Panc1 (cell line): ENCODE results near the gene PKP4. TPM values are rescaled to one million over a fixed set of nuclear protein-coding genes. Genes with fewer than 3 reads are reported as not detected.

Experiments used
- ATAC-seq: fragments of 200-7000 bp; cut with Tn5 transposase; 2 replicates; pipeline ENCODE4 v1.9.1; 2020; ENCODE audit warnings: mild to moderate bottlenecking, moderate library complexity
- BruUV-seq: library from RNA; stranded (reverse); fragments of 400-500 nt; replicated peaks from 2 replicates; lab custom pipeline; 2021; lab: Mats Ljungman, UMichigan
- CTCF ChIA-PET: fragments of 300-600 bp; sonication (Branson Sonifier 250); formaldehyde crosslinking; loops from one replicate; lab custom pipeline; 2022; ENCODE audit warnings: antibody characterized with exemption; lab: Charles Lee
- POLR2A ChIA-PET: fragments of 300-600 bp; sonication (Branson Sonifier 250); formaldehyde crosslinking; loops from one replicate; lab custom pipeline; 2022; ENCODE audit warnings: antibody characterized with exemption; lab: Charles Lee
- DNase-seq: peaks from one replicate; pipeline ENCODE4 v3.0.0-alpha.2; 2010; ENCODE audit warnings: low read depth, low spot score
- H3K27ac ChIP-seq: 2 replicates; pipeline ENCODE4 v1.5.1; 2011; ENCODE audit warnings: mild to moderate bottlenecking, low read length, inconsistent platforms
- H3K27me3 ChIP-seq: fragments of 200-500 bp; sonication (Bioruptor generic); 2 replicates; pipeline ENCODE4 v1.6.0; 2014; ENCODE audit warnings: low read length, inconsistent platforms; ENCODE audit not compliant: control insufficient read depth, insufficient read depth
- H3K36me3 ChIP-seq: fragments of 200-500 bp; sonication (Bioruptor generic); 2 replicates; pipeline ENCODE4 v1.5.1; 2014; ENCODE audit warnings: inconsistent platforms, mild to moderate bottlenecking, low read length, moderate library complexity; ENCODE audit not compliant: control insufficient read depth, insufficient read depth
- H3K4me1 ChIP-seq: 2 replicates; pipeline ENCODE4 v1.5.1; 2011; ENCODE audit warnings: inconsistent platforms, mild to moderate bottlenecking, low read length, moderate library complexity; ENCODE audit not compliant: control insufficient read depth, insufficient read depth
- H3K4me3 ChIP-seq, 2 experiments: 2 replicates each; pipeline ENCODE4 v1.5.1; 2011 to 2012; ENCODE audit warnings: low read depth in 2 of 2, low read length in 2 of 2, mild to moderate bottlenecking in 2 of 2, inconsistent platforms in 1 of 2, moderate library complexity in 1 of 2
- H3K9me3 ChIP-seq: fragments of 200-500 bp; sonication (Bioruptor generic); 2 replicates; pipeline ENCODE4 v1.5.1; 2014; ENCODE audit warnings: low read depth, mild to moderate bottlenecking, inconsistent platforms, low read length, moderate library complexity; ENCODE audit not compliant: control insufficient read depth, insufficient read depth
- POLR2AphosphoS5 ChIP-seq: IDR thresholded peaks from 2 replicates; pipeline ENCODE4 v1.6.1; 2012; ENCODE audit warnings: mild to moderate bottlenecking, low read depth, low read length, moderate library complexity
- SIN3A ChIP-seq: IDR thresholded peaks from 2 replicates; pipeline ENCODE4 v1.6.1; 2012; ENCODE audit warnings: low read depth, mild to moderate bottlenecking, low read length, moderate library complexity, borderline replicate concordance; ENCODE audit not compliant: insufficient read depth
- TCF7L2 ChIP-seq: IDR thresholded peaks from 2 replicates; pipeline ENCODE4 v1.6.1; 2011; ENCODE audit warnings: mild to moderate bottlenecking, low read depth, low read length, inconsistent platforms
- in situ Hi-C: cut with HindIII; loops from 2 replicates; pipeline ENCODE4 v1.10.0; 2016; ENCODE audit warnings: low sequenced_read_pairs, low pct_unique_long_range_greater_than_20kb
- intact Hi-C: fragments of 100-400 bp; cut with micrococcal nuclease; formaldehyde crosslinking; loops from one replicate; pipeline ENCODE4 v1.10.0; 2022; ENCODE audit not compliant: unreplicated experiment
- total RNA-seq: library from RNA; stranded (reverse); gene quantifications from one replicate; pipeline ENCODE4 v1.2.1, GENCODE V29; 2021; ENCODE audit not compliant: unreplicated experiment
- TF ChIP-seq, protein P1 (sequence below): fragments of 450-650 bp; IDR thresholded peaks from 2 replicates; pipeline ENCODE4 v1.5.1; 2017; ENCODE audit warnings: mild to moderate bottlenecking
- TF ChIP-seq, protein P2 (sequence below), 2 experiments: IDR thresholded peaks; 2 replicates each; pipeline ENCODE4 v1.6.1; 2011 to 2012; ENCODE audit warnings: low read depth in 2 of 2, control low read depth in 1 of 2, low read length in 1 of 2, mild to moderate bottlenecking in 1 of 2, moderate library complexity in 1 of 2; ENCODE audit not compliant: insufficient read depth in 1 of 2

PKP4 gene
- total RNA-seq, 1 experiment from 2014 or later, result 81.7 TPM

DNA sequence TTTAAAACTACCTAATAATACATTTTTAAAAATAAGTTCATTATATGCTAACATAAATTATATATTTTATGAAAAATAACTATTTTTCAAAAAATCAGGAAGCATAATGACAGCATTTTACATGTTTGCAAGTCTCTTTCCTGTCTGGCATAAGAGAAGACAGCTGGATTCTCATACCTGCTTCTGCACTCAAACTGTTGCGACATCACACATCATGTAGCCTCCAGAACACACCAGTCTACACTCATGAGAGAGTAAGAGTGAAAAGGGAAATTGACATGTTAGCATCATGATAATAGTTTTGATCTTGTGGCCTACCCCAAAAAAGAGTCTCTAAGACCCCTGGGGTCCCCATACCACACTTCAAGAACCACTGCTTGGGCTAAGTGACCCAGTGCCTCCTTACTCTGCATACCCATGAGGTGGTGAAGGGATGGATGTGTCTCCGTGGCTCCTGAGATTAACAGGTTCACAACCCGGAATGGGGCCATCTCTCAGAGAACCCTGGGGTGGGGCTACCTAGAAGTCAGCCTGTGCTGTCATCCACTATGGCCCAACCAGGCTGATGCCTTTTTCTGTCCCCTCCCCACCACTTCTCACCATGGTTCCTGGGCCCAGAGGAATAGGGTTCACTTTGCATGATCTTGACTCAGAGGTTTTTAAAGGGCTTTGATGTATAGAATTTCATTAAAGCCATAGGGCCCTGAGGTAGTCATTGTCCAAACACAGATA lies 235.8 kb downstream of the PKP4 start:
- DNase-seq, result no peak
- CTCF ChIA-PET, result no interaction called here
- no peaks in the 10 kb centered on the region; the same call in 1 of the 2 replicates for H3K27me3 ChIP-seq
- H3K4me1 ChIP-seq, result no peaks in the 10 kb centered on the region
- in situ Hi-C loops, result no loop called here
- no peaks in the 10 kb centered on the region; the same call in 1 of the 2 replicates for H3K9me3 ChIP-seq
- H3K4me3 ChIP-seq, result no peak overlapping the region
- TF ChIP-seq SIN3A (no peak), POLR2AphosphoS5 (no peak), TCF7L2 (no peak)
- no peak overlapping the region for H3K27ac ChIP-seq
- POLR2A ChIA-PET, result no interaction called here
- intact Hi-C loops, result no loop called here
- H3K36me3 ChIP-seq, result no peaks in the 10 kb centered on the region
- no peak for ATAC-seq
- BruUV-seq, result no TSS peak

DNA sequence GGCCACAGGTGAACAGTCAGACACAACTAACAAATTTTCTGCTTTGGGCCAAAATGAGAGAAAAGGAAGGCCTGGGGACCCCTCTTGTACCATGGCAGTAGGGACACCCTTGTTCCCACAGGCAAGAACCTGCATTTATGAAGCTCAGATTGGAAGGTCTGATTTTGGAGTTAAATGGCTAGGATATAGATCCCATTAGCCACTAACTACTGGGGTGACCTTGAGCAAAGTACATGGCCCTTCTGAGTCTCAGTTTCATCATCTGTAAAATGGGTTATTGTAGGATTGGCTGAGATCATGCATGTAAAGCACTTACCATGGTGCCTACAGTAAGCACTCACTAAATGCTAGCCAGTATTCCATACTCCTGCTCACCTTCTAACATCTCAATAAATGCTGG lies 236.7 kb downstream of the PKP4 start:
- Histone ChIP-seq H3K4me3 (no peak overlapping the region), H3K27ac (no peak overlapping the region), H3K36me3 (no peaks in the 10 kb centered on the region), H3K4me1 (no peaks in the 10 kb centered on the region), H3K9me3 (no peaks in the 10 kb centered on the region; the same call in 1 of the 2 replicates), H3K27me3 (no peaks in the 10 kb centered on the region; the same call in 1 of the 2 replicates)
- POLR2A ChIA-PET, result no interaction called here
- ATAC-seq, result no peak
- no TSS peak for BruUV-seq
- in situ Hi-C loops, result no loop called here
- TF ChIP-seq, protein P1, sequence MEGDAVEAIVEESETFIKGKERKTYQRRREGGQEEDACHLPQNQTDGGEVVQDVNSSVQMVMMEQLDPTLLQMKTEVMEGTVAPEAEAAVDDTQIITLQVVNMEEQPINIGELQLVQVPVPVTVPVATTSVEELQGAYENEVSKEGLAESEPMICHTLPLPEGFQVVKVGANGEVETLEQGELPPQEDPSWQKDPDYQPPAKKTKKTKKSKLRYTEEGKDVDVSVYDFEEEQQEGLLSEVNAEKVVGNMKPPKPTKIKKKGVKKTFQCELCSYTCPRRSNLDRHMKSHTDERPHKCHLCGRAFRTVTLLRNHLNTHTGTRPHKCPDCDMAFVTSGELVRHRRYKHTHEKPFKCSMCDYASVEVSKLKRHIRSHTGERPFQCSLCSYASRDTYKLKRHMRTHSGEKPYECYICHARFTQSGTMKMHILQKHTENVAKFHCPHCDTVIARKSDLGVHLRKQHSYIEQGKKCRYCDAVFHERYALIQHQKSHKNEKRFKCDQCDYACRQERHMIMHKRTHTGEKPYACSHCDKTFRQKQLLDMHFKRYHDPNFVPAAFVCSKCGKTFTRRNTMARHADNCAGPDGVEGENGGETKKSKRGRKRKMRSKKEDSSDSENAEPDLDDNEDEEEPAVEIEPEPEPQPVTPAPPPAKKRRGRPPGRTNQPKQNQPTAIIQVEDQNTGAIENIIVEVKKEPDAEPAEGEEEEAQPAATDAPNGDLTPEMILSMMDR, result no peak
- TF ChIP-seq POLR2AphosphoS5 (no peak), SIN3A (no peak), TCF7L2 (no peak)
- TF ChIP-seq, protein P2, sequence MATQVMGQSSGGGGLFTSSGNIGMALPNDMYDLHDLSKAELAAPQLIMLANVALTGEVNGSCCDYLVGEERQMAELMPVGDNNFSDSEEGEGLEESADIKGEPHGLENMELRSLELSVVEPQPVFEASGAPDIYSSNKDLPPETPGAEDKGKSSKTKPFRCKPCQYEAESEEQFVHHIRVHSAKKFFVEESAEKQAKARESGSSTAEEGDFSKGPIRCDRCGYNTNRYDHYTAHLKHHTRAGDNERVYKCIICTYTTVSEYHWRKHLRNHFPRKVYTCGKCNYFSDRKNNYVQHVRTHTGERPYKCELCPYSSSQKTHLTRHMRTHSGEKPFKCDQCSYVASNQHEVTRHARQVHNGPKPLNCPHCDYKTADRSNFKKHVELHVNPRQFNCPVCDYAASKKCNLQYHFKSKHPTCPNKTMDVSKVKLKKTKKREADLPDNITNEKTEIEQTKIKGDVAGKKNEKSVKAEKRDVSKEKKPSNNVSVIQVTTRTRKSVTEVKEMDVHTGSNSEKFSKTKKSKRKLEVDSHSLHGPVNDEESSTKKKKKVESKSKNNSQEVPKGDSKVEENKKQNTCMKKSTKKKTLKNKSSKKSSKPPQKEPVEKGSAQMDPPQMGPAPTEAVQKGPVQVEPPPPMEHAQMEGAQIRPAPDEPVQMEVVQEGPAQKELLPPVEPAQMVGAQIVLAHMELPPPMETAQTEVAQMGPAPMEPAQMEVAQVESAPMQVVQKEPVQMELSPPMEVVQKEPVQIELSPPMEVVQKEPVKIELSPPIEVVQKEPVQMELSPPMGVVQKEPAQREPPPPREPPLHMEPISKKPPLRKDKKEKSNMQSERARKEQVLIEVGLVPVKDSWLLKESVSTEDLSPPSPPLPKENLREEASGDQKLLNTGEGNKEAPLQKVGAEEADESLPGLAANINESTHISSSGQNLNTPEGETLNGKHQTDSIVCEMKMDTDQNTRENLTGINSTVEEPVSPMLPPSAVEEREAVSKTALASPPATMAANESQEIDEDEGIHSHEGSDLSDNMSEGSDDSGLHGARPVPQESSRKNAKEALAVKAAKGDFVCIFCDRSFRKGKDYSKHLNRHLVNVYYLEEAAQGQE (IDR thresholded peaks at IDR 0.05; ENCODE audit: insufficient read depth in 1 of 2, low read depth in 2 of 2, low read length in 1 of 2), result no peak
- intact Hi-C loops, result no loop called here
- CTCF ChIA-PET, result no interaction called here
- DNase-seq, result no peak

DNA sequence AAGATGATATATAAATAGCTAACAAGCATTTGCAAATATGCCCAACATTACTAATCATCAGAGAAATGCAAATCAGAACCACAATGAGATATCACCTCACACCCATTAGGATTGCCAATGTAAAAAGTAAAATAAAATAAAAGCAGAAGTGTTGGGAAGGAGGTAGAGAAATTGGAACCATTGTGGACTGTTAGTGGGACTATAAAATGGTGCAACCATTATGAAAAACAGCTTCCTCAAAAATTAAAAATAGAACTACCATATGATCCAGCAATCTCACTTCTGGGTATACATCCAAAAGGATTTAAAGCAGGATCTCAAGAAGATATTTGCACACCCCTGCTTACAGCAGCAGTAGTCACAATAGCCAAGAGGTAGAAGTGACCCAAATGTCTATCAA lies 238.6 kb downstream of the PKP4 start:
- no peaks in the 10 kb centered on the region for H3K36me3 ChIP-seq
- DNase-seq, result no peak
- no peaks in the 10 kb centered on the region; the same call in 1 of the 2 replicates for H3K27me3 ChIP-seq
- BruUV-seq, result no TSS peak
- no peak overlapping the region for H3K27ac ChIP-seq
- no peak overlapping the region for H3K4me3 ChIP-seq
- in situ Hi-C loops (no loop called here), intact Hi-C loops (no loop called here)
- no peaks in the 10 kb centered on the region for H3K4me1 ChIP-seq
- no peak for ATAC-seq
- ChIA-PET POLR2A (no interaction called here), CTCF (no interaction called here)
- TF ChIP-seq SIN3A, result no peak
- no peak for TF ChIP-seq POLR2AphosphoS5
- TF ChIP-seq, protein P2 (IDR thresholded peaks at IDR 0.05; ENCODE audit: insufficient read depth in 1 of 2, low read depth in 2 of 2, low read length in 1 of 2), result no peak
- TF ChIP-seq, protein P1, result no peak
- no peak for TF ChIP-seq TCF7L2
- H3K9me3 ChIP-seq, result no peaks in the 10 kb centered on the region; the same call in 1 of the 2 replicates
